ENCODE results near the gene ODF4.

GRCh38 chr17:8360751-8361150 is 21.1 kb downstream of the ODF4 start:
- no peak for TF ChIP-seq CTCF (IDR thresholded peaks at IDR 0.05)
- no peak for TF ChIP-seq POLR2A (IDR thresholded peaks at IDR 0.05)

Data from uterus (tissue), 2 donors.